ENCODE data around the gene MRPL34.
"Not testable (repeated sequence)": the region's sequence is repeated elsewhere in the genome, so short reads cannot be mapped to it uniquely, and the experiment has no call there.

Gene MRPL34

GRCh38 chr19:17305517-17306284, at the start of gene MRPL34:
MRPL34 (plus strand) TSS chr19:17305872; CDS start chr19:17305893, 21 bp downstream.
- peak; percentile 76 for DNase-seq

GRCh38 chr19:17256130-17256529, 49.5 kb upstream of the MRPL34 start:
- DNase-seq: no peak

DNA sequence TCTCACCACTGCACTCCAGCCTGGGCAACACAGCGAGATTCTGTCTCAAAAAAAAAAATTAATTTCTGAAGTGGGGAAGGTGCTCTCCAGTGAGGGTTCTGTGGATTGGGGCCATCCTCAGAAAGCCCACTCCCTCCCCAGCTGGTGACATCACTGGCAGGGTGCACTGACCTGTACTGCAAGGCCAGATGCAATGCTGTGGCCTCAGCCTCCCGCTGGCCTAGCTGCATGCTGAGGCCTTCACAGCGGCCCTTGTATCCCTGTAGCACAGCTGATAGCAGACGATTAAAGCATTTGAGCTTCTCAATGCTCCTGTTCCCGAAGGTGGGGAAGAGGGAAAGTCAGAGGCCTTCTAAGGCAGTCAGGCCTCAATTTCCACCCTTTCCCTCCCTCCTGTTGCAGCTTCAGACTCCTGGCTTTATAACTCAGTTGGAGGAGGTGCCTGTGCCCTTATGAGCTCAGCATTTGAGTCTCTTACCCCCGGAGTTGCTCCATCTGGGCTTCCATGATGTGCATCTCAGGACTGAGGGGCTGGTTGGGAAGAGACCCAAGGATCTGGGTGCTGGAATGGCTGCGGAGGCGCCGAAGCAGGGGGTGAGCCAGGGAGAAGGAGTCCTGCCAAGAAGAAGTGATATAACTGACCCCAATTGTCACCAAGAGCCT, 46.4 kb upstream of the MRPL34 start:
- no peak for DNase-seq

- no peak for DNase-seq
Measured at GRCh38 chr19:17259934-17260333, 45.7 kb upstream of the MRPL34 start.

DNA sequence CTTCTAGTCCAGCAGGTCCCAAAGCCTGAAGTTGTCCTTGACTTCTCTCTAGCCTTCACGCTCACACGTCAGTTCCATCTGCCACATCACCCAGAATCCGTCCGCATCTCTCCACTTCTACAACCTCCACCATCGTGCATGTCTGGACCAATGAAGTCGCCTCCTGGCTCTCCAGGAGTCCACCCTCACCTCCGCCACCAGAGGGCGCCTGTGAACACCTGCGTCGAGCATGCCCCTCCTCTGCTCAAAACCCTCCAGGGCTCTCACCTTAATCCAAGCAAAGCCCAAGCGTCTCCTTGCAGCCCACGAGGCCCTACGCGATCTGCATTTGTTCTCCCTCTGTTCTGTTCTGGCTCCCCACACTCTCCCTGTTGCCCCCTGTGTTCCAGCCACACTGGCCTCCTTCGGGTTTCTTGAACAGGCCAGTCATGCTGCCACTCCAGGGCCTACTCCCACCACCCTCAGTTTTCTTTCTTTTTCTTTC, 44.8 kb upstream of the MRPL34 start:
- DNase-seq: no peak

- DNase-seq: no peak
Measured at GRCh38 chr19:17262557-17262956, 43.1 kb upstream of the MRPL34 start.

DNA sequence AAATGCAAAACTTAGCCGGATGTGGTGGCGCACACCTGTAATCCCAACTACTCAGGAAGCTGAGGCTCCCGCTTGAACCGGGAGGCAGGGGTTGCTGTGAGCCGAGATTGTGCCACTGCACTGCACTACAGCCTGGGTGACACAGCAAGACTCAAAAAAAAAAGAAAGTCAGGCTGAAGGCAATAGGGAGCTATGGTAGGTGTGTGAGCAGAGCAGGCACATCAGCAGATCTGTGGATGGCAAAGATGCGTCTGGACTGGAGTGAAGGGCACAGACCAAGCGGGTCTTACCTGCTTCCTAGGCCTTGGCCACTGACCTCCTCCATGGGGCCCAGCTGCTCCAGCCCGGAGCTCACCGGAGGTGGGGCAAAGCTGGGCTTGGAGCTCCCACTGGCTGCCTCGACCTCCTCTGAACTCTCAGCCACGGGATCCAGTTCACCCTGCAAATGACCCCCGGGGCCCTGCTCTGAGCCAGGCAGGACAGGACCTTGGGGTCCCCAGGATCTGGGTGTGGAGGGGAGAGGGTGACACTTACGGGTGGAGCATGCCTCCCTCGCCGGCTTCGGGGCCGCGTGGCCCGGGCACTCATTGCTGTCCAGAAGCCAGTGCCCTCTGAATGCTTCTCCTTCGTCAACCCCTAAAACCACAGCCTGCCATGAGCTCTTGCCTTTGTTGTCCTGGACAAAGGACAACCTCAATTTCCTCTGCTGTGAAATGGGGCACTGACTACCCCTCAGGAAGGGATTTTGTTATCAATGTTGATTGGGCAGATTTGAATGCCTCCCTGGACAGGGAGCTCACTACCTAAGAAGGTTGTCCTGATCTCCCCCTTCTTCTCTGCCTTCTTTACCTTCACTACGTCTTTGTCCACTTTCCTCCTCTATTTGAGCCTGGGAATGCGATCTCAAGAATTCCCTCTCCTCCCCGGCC, 41.7 kb upstream of the MRPL34 start:
- DNase-seq: no peak

DNA sequence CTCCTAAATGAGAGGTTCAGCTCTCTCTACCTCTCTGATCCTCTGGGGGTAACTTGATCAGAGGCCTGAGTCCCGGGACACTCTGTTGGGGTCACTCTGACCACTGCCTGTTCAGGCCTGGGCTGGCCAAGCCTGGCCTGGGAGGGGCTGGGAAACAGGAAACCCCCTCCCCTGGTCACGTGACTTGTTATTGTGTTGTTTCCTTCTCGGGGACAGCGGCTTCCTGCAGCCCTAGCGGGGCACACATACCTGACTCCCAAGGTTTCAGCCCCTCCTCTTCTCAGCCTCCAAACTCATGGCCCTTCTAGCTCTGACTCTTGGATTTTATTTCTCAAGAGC, 41.1 kb upstream of the MRPL34 start, which contains the start of gene USHBP1:
Gene USHBP1 (minus strand): TSS at position 105 of the 339 bp plus-strand sequence. CDS start 446 bp downstream, outside the sequence.
- no peak for DNase-seq

DNA sequence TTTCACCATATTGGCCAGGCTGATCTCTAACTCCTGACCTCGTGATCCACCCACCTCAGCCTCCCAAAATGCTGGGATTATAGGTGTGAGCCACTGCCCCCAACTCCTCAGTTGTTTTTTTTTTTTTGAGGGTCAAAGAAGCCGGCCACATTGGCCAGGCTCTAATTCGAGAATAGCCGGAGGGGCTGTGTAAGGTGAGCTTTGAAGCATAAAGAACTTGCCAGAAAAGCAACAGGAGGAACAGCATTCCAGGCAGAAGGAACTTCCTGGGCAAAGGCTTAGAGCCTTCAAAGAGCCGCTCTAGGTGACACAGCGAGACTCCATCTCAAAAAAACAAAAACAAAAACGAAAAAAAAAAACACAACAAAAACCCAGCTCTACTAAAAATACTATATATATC, 39.6 kb upstream of the MRPL34 start:
- no peak for DNase-seq

GRCh38 chr19:17266589-17266974, 39.1 kb upstream of the MRPL34 start:
- no peak for DNase-seq

DNA sequence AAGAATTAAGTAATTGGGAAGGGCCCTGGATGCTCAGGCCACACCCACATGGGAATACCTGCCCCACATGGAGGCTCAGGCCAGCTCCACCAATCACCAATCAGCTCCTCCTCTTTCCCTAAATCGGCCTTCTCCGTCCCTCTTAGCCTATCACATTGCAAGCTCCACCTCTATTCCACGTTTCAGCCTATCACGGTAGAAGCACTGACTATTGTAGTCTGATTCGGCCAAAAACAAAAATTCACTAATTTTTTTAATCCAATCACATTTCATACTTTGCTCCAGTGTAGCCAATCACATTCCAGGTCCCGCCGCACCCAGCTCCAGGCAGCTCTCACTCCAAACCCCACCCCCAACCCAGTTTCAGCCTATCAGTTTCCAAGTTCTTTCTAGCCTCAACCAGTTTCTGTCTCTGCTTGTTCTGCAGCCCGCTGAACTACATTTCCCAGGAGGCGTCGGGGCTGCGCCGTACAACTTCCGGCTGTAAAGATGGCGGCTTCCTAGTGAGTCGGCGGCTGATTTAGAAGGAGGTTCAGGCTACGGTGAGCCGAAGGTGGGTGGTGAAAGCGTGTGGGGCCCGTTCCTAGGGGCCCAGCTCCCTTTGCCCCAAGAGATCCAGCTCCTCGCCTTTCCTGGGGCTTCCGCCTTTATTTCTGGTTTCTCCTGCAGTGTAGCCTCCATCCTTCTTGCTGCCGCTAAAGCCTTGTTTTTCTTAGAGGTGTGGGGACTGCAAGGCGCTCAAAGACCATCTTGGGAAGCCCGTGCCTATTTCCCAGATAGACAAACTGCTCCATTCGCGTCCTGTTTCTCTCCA, 38.5 kb upstream of the MRPL34 start, which contains the start of gene BABAM1:
Gene BABAM1 (plus strand): TSS at position 469 of the 814 bp plus-strand sequence. CDS start 1,364 bp downstream, outside the sequence.
- DNase-seq: peak; percentile 84

- no peak for DNase-seq
Measured at GRCh38 chr19:17268754-17269153, 36.9 kb upstream of the MRPL34 start.

- not testable (repeated sequence) for DNase-seq
Measured at GRCh38 chr19:17274892-17275291, 30.8 kb upstream of the MRPL34 start.

- no peak for DNase-seq
Measured at GRCh38 chr19:17275441-17276175, 30.1 kb upstream of the MRPL34 start.

GRCh38 chr19:17279436-17279835, 26.2 kb upstream of the MRPL34 start:
- no peak for DNase-seq

- DNase-seq: no peak
Measured at GRCh38 chr19:17281391-17282304, 24.0 kb upstream of the MRPL34 start, which contains the start of gene ANKLE1. ANKLE1 (plus strand) TSS chr19:17281901; CDS start chr19:17281921, 20 bp downstream.

- DNase-seq: no peak
Measured at GRCh38 chr19:17282488-17283125, 23.1 kb upstream of the MRPL34 start.

GRCh38 chr19:17283504-17283996, 22.1 kb upstream of the MRPL34 start:
- DNase-seq: no peak

DNA sequence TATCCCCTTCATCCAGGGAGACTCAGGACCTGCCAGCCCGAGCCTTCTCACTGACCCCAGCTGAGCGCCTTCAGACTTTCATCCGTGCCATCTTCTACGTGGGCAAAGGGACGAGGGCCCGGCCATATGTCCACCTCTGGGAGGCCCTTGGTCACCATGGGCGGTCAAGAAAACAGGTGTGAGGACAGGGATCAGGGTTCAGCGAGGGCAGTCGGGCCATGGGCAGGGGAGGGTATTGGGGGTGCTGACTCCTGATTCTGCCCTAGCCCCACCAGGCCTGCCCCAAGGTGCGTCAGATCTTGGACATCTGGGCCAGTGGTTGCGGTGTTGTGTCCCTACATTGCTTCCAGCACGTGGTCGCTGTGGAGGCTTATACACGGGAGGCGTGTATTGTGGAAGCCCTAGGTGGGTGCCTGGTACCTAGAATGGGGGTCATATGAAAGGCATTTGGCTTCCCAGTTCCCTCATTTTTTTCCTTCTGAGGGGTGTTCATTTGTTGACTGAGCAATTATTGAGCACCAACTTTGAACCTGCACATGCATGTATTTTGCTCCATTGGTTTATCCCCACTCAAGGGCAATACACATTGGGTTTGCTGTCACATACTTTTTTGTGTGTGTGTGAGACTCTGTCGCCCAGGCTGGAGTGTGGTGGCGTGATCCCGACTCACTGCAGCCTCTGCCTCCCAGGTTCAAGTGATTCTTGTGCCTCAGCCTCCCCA, 20.1 kb upstream of the MRPL34 start:
- DNase-seq: no peak
